GM12891 (cell line): ENCODE results near the gene KIF18B.

ENCODE experiments used
- POLR2A ChIP-seq: IDR thresholded peaks from 2 replicates; pipeline ENCODE4 v1.6.1; 2011; ENCODE audit warnings: low read depth, low read length, control low read depth
- TAF1 ChIP-seq: IDR thresholded peaks from 2 replicates; pipeline ENCODE4 v1.6.1; 2011; ENCODE audit warnings: low read depth, low read length, control low read depth

DNA sequence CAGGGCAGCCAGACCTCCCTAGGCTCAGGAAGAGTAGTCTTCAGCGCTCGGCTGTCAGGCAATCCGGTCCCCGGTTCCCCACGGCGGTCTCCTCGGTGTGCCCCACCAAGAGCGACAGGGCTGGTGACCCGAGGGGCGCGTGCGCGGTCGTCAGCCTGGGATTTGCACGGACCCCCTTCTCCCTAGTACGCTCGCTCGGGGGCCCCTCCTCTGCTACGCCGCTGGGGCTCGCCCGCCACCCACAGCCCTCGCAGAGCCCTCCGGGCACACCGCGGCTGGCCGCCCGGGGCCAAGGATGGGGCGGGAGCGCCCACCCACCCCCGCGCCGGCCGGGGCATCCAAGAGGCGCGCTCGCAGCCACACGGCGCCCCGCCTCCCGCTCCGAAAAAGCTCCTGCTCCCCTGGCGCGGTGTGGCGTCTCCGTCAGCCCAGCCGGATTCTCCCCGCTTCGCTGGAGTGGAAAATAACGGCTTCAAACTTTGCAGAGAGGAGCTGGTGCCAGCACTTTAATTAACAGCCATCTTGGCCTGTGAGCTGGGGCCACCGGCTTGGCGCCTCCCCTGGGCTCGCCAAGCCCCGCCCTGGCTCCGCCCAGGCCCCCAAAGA is 22.7 kb upstream of the KIF18B start:
- TF ChIP-seq POLR2A (no peak), TAF1 (no peak)
